GM12878 (cell line): Measurements from ENCODE around the gene CCDC136. TPM values are rescaled to one million over a fixed set of nuclear protein-coding genes. Genes with fewer than 3 reads are reported as not detected.

ENCODE experiments used
- ATAC-seq: fragments of 200-7000 bp; cut with Tn5 transposase; 3 replicates; pipeline ENCODE4 v1.9.1; 2020; ENCODE audit warnings: mild to moderate bottlenecking, moderate library complexity
- BruUV-seq: library from RNA; stranded (reverse); fragments of 400-500 nt; replicated peaks from 2 replicates; lab custom pipeline; 2021; lab: Mats Ljungman, UMichigan
- CTCF ChIA-PET: fragments of 300-600 bp; sonication (Branson Sonifier 250); formaldehyde crosslinking; extraction: SDS; loops from one replicate; lab custom pipeline; 2021; ENCODE audit warnings: inconsistent platforms; lab: Yijun Ruan, JAX
- POLR2A ChIA-PET: fragments of 350-600 bp; formaldehyde crosslinking; extraction: SDS; loops from one replicate; lab custom pipeline; 2021; ENCODE audit warnings: inconsistent platforms; lab: Charles Lee
- RAD21 ChIA-PET: fragments of 300-600 bp; sonication (Branson Sonifier 250); formaldehyde crosslinking; loops from one replicate; lab custom pipeline; 2023; ENCODE audit warnings: antibody characterized with exemption; ENCODE audit not compliant: unreplicated experiment; lab: Charles Lee
- SMC1A ChIA-PET: fragments of 300-600 bp; sonication (Branson Sonifier 250); formaldehyde crosslinking; loops from one replicate; lab custom pipeline; 2023; ENCODE audit not compliant: unreplicated experiment, uncharacterized antibody; lab: Charles Lee
- DNase-seq: peaks from one replicate; pipeline ENCODE4 v3.0.0-alpha.2; 2011; ENCODE audit warnings: low read depth, low spot score
- FAIRE-seq: peaks from 3 replicates; lab custom pipeline; 2011; peaks lifted over from hg19 to GRCh38; lab: Jason Lieb, UNC
- H2AFZ ChIP-seq: 2 replicates; pipeline ENCODE4 v1.6.0; 2011; ENCODE audit warnings: low read depth, low read length, control low read depth; ENCODE audit not compliant: control insufficient read depth
- H3K27ac ChIP-seq: 2 replicates; pipeline ENCODE4 v1.5.1; 2011; ENCODE audit warnings: control low read depth; ENCODE audit not compliant: control insufficient read depth, insufficient read depth
- H3K27me3 ChIP-seq, 2 experiments: replicated peaks in 1 of 2; 2 replicates each; pipeline versions ENCODE4 v1.6.0 to v1.6.1; 2011; ENCODE audit warnings: low read length in 1 of 2; ENCODE audit not compliant: control insufficient read depth in 2 of 2, insufficient read depth in 2 of 2
- H3K36me3 ChIP-seq, 2 experiments: 2 replicates each; pipeline ENCODE4 v1.5.1; 2011; ENCODE audit warnings: low read length in 1 of 2; ENCODE audit not compliant: control insufficient read depth in 2 of 2, insufficient read depth in 2 of 2
- H3K4me1 ChIP-seq: 2 replicates; pipeline ENCODE4 v1.6.1; 2011; ENCODE audit warnings: mild to moderate bottlenecking, low read length, moderate library complexity, mixed read lengths; ENCODE audit not compliant: control insufficient read depth, insufficient read depth
- H3K4me2 ChIP-seq: 2 replicates; pipeline ENCODE4 v1.6.0; 2011; ENCODE audit warnings: control low read depth; ENCODE audit not compliant: control insufficient read depth, insufficient read depth
- H3K4me3 ChIP-seq: fragments of 200-600 bp; sonication (generic); 2 replicates; pipeline ENCODE4 v1.5.1; 2016
- H3K79me2 ChIP-seq: 2 replicates; pipeline ENCODE4 v1.6.0; 2011; ENCODE audit warnings: low read length; ENCODE audit not compliant: control insufficient read depth, insufficient read depth
- H3K9ac ChIP-seq: 2 replicates; pipeline ENCODE4 v1.8.0; 2011; ENCODE audit warnings: low read length, control low read depth, mixed read lengths; ENCODE audit not compliant: control insufficient read depth, insufficient read depth
- H3K9me3 ChIP-seq: replicated peaks from 3 replicates; pipeline ENCODE4 v1.5.1; 2011; ENCODE audit warnings: mild to moderate bottlenecking, low read length; ENCODE audit not compliant: control insufficient read depth, insufficient read depth
- H4K20me1 ChIP-seq: 2 replicates; pipeline ENCODE4 v1.6.0; 2011; ENCODE audit not compliant: control insufficient read depth, insufficient read depth
- CHD2 ChIP-seq: IDR thresholded peaks from 2 replicates; pipeline ENCODE4 v1.6.1; 2011; ENCODE audit warnings: low read depth, low read length, improper control_type of control experiment, borderline replicate concordance
- CREM ChIP-seq: IDR thresholded peaks from 2 replicates; pipeline ENCODE4 v1.6.1; 2014; ENCODE audit warnings: antibody characterized with exemption, low read depth
- EP300 ChIP-seq, 2 experiments: fragments of 150-350 bp in 1 of 2; IDR thresholded peaks; 2 replicates each; pipeline ENCODE4 v1.6.1; 2011 to 2012; ENCODE audit warnings: low read depth in 2 of 2, low read length in 2 of 2, borderline replicate concordance in 1 of 2, improper control_type of control experiment in 1 of 2, inconsistent platforms in 1 of 2; ENCODE audit not compliant: control insufficient read depth in 1 of 2
- HDGF ChIP-seq: fragments of 450-650 bp; IDR thresholded peaks from 2 replicates; pipeline ENCODE4 v1.6.1; 2016; ENCODE audit warnings: antibody characterized with exemption
- IKZF1 ChIP-seq: fragments of 450-650 bp; conservative IDR thresholded peaks from 2 replicates; pipeline ENCODE4 v1.6.1; 2017; ENCODE audit warnings: antibody characterized with exemption, mild to moderate bottlenecking
- KDM1A ChIP-seq: fragments of 200-600 bp; sonication (generic); IDR thresholded peaks from 2 replicates; pipeline ENCODE4 v1.6.1; 2016; ENCODE audit warnings: borderline replicate concordance
- LARP7 ChIP-seq: fragments of 450-650 bp; IDR thresholded peaks from 2 replicates; pipeline ENCODE4 v1.6.1; 2017; ENCODE audit warnings: mild to moderate bottlenecking
- MYC ChIP-seq: IDR thresholded peaks from 2 replicates; pipeline ENCODE4 v1.6.1; 2011; ENCODE audit warnings: mild to moderate bottlenecking, low read length, moderate library complexity, inconsistent platforms; ENCODE audit not compliant: insufficient read depth, insufficient replicate concordance, insufficient read length, severe bottlenecking
- NFIC ChIP-seq: IDR thresholded peaks from 2 replicates; pipeline ENCODE4 v1.6.1; 2012; ENCODE audit warnings: low read depth, mild to moderate bottlenecking, inconsistent platforms, low read length, moderate library complexity
- NRF1 ChIP-seq: conservative IDR thresholded peaks from 2 replicates; pipeline ENCODE4 v1.6.1; 2011; ENCODE audit warnings: mild to moderate bottlenecking, low read depth, low read length, improper control_type of control experiment
- POLR2AphosphoS5 ChIP-seq: IDR thresholded peaks from 2 replicates; pipeline ENCODE4 v1.6.1; 2011; ENCODE audit warnings: mild to moderate bottlenecking, low read length, inconsistent platforms
- RAD51 ChIP-seq: fragments of 450-650 bp; IDR thresholded peaks from 2 replicates; pipeline ENCODE4 v1.6.1; 2016; ENCODE audit warnings: moderate library complexity, mild to moderate bottlenecking, inconsistent platforms
- SRF ChIP-seq, 2 experiments: IDR thresholded peaks; 2 replicates each; pipeline ENCODE4 v1.6.1; 2011; ENCODE audit warnings: low read depth in 2 of 2, low read length in 2 of 2, mild to moderate bottlenecking in 1 of 2, moderate library complexity in 1 of 2
- TAF1 ChIP-seq: IDR thresholded peaks from 2 replicates; pipeline ENCODE4 v1.6.1; 2011; ENCODE audit warnings: mild to moderate bottlenecking, low read depth, low read length, borderline replicate concordance
- ZSCAN29 ChIP-seq: fragments of 450-650 bp; IDR thresholded peaks from 2 replicates; pipeline ENCODE4 v1.6.1; 2017; ENCODE audit warnings: mild to moderate bottlenecking, moderate library complexity
- WGBS: methylation state at CpG from one replicate; pipeline ENCODE4 v1.1.6; 2016; ENCODE audit warnings: low lambda C conversion rate; ENCODE audit not compliant: insufficient replicate concordance, insufficient coverage; ENCODE audit errors: missing lambda C conversion rate; 5-methylcytosine and 5-hydroxymethylcytosine counted together
- in situ Hi-C: fragments of 300-500 bp; cut with MboI; formaldehyde crosslinking; loops from 9 replicates; pipeline ENCODE4 v1.14.3; 2018; ENCODE audit warnings: mixed read lengths
- intact Hi-C: fragments of 100-400 bp; cut with micrococcal nuclease; formaldehyde crosslinking; loops from one replicate; pipeline ENCODE4 v1.14.2; 2022; ENCODE audit not compliant: unreplicated experiment
- polyA plus RNA-seq, 11 experiments: library from polyadenylated mRNA; depleted of rRNA in 4 of 11; unstranded in 6 of 11; stranded (reverse) in 5 of 11; fragments of >200 nt; fragmentation: Nextera tagmentation in 4 of 11; fragmentation: Illumina TruSeq in 1 of 11; extraction: Ambion mirVana in 4 of 11; extraction: Trizol in 1 of 11; gene quantifications; 1 replicate in 1 of 11; 2 replicates in 10 of 11; pipeline versions ENCODE4 v1.2.1 to v1.2.3, GENCODE V29; 2011 to 2016; ENCODE audit warnings: inconsistent platforms in 2 of 11, missing spikeins in 2 of 11, low read depth in 1 of 11
- total RNA-seq, 4 experiments: library from RNA; depleted of rRNA in 3 of 4; stranded (reverse); fragments of >200 nt in 3 of 4; fragmentation: Illumina TruSeq in 1 of 4; extraction: Trizol in 1 of 4; gene quantifications; 2 replicates each; pipeline versions ENCODE4 v1.2.1 to v1.2.3, GENCODE V29; 2013 to 2021
- TF ChIP-seq, protein P1 (sequence below): IDR thresholded peaks from 2 replicates; pipeline ENCODE4 v1.6.1; 2011; ENCODE audit warnings: borderline replicate concordance, low read depth, mild to moderate bottlenecking, moderate library complexity, low read length; ENCODE audit not compliant: insufficient read depth, poor library complexity, severe bottlenecking

The CCDC136 gene
- total and polyA plus RNA-seq, 10 of the 15 experiments (the other 5 are each of a cell fraction or from before 2014, with no cell fraction given), result 0.32 to 4.8 (median 1.5) TPM

- RAD21 ChIA-PET, result no interaction called here
- no peak for ATAC-seq
These were observed 33.2 kb upstream of the CCDC136 start for GRCh38 chr7:128758553-128758952.

DNA sequence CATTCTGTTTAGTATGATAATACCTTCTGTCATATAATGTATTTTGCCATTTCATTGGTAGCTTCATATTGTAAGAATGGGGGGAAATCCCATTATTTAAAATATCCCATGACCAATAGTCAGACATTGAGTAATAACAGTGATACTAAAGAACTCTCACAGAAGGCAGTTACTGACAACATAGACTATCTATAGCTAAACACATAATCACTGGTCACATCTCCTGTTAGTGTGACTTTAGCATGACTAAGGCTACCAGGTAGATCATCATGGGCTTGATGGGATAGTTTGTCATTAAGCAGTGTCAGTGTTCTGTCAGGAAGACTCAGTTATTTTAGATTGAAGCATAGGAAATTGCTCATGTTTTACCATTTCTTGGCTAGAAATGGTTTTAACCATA lies 32.5 kb upstream of the CCDC136 start:
- Histone ChIP-seq H4K20me1 (no peaks in the 10 kb centered on the region), H3K9me3 (no peaks in the 10 kb centered on the region), H3K79me2 (no peaks in the 10 kb centered on the region), H2AFZ (no peak overlapping the region), H3K36me3 (peaks cover 2 to 32% of the 10 kb centered on the region in 2 experiments), H3K27ac (no peak overlapping the region), H3K4me2 (no peak overlapping the region), H3K4me1 (no peaks in the 10 kb centered on the region), H3K27me3 (no peaks in the 10 kb centered on the region), H3K9ac (no peak overlapping the region), H3K4me3 (no peak overlapping the region)
- ChIA-PET POLR2A (interaction anchor here (0.6 to 0.7 kb wide), 2 partner anchors 22 to 896 kb away, joined by 3 read pairs; no protein-coding TSS in a partner anchor), SMC1A (interaction anchor here (1.3 kb wide), 1 partner anchor 19 kb away, joined by 4 read pairs; no protein-coding TSS in a partner anchor), CTCF (no interaction called here), RAD21 (no interaction called here)
- ATAC-seq (no peak), DNase-seq (no peak), FAIRE-seq (no peak)
- intact Hi-C loops, result no loop called here
- in situ Hi-C loops, result no loop called here
- TF ChIP-seq KDM1A (no peak), MYC (no peak), IKZF1 (no peak), SRF (IDR thresholded peaks at IDR 0.05; ENCODE audit: low read depth in 2 of 2, low read length in 2 of 2) (no peak), NFIC (no peak), CREM (no peak), CHD2 (no peak), NRF1 (no peak), TAF1 (no peak), RAD51 (no peak)
- no TSS peak for BruUV-seq

More at GRCh38 chr7:128758553-128758952, 33.2 kb upstream of the CCDC136 start:
- Histone ChIP-seq H3K79me2 (no peaks in the 10 kb centered on the region), H4K20me1 (no peaks in the 10 kb centered on the region), H3K36me3 (peaks cover 2 to 28% of the 10 kb centered on the region in 2 experiments), H3K4me3 (no peak overlapping the region), H3K4me2 (no peak overlapping the region), H3K4me1 (no peaks in the 10 kb centered on the region), H3K27me3 (no peaks in the 10 kb centered on the region), H2AFZ (no peak overlapping the region), H3K27ac (no peak overlapping the region), H3K9ac (no peak overlapping the region), H3K9me3 (no peaks in the 10 kb centered on the region)
- POLR2A ChIA-PET, result interaction anchor here (0.7 kb wide), 1 partner anchor 22 kb away, joined by 3 read pairs; no protein-coding TSS in a partner anchor
- TF ChIP-seq ZSCAN29, result no peak
- TF ChIP-seq, protein P1, sequence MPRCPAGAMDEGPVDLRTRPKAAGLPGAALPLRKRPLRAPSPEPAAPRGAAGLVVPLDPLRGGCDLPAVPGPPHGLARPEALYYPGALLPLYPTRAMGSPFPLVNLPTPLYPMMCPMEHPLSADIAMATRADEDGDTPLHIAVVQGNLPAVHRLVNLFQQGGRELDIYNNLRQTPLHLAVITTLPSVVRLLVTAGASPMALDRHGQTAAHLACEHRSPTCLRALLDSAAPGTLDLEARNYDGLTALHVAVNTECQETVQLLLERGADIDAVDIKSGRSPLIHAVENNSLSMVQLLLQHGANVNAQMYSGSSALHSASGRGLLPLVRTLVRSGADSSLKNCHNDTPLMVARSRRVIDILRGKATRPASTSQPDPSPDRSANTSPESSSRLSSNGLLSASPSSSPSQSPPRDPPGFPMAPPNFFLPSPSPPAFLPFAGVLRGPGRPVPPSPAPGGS, result no peak
- TF ChIP-seq POLR2AphosphoS5, result 0 out of 2 replicates have a peak, but pooled peaks have one; percentile 28
- TF ChIP-seq LARP7, result no peak
- TF ChIP-seq HDGF, result no peak
- TF ChIP-seq EP300 (IDR thresholded peaks at IDR 0.05; ENCODE audit: borderline replicate concordance in 1 of 2, control insufficient read depth in 1 of 2, low read depth in 2 of 2, low read length in 2 of 2), result no peak
- intact Hi-C loops, result no loop called here
- BruUV-seq, result no TSS peak
- FAIRE-seq, result no peak
- 100% methylated on average over 1 of the region's 1 CpG for WGBS
- SMC1A ChIA-PET, result interaction anchor here (1.3 to 2.9 kb wide), 2 partner anchors 10 to 18 kb away, joined by 4 to 11 read pairs; no protein-coding TSS in a partner anchor
- in situ Hi-C loops, result no loop called here
- DNase-seq, result no peak
- CTCF ChIA-PET, result no interaction called here
